Spleen (tissue), 7 donors: Measurements from ENCODE around the gene KMT2D.

Source experiments
- POLR2A ChIP-seq, 3 donors: fragments of 450-650 bp; IDR thresholded peaks; one replicate each; pipeline ENCODE4 v1.5.1; 2017; ENCODE audit warnings: antibody characterized with exemption in 3 of 3, mild to moderate bottlenecking in 1 of 3
- POLR2AphosphoS5 ChIP-seq, 3 donors: sonication (generic); formaldehyde crosslinking; IDR thresholded peaks; one replicate each; pipeline ENCODE4 v1.5.1; 2017; ENCODE audit warnings: antibody characterized with exemption in 3 of 3
- TF ChIP-seq, protein P1 (sequence below), 11 experiments: fragments of 200-600 bp in 7 of 11; fragments of 450-650 bp in 4 of 11; sonication (generic) in 4 of 11; IDR thresholded peaks in 8 of 11; conservative IDR thresholded peaks in 3 of 11; 1 replicate in 7 of 11; 2 replicates in 4 of 11; pipeline versions ENCODE4 v1.4.0 to v1.8.0; 2016 to 2021; ENCODE audit warnings: antibody characterized with exemption in 11 of 11, inconsistent platforms in 4 of 11, mild to moderate bottlenecking in 1 of 11
- donor health status: DM: no; HTN: no; CAD: no; lungs with moderate emphysema.
- donor health status: DM: no; HTN: no; CAD: no.
- donor health status: DM: no; HTN: no; CAD: no.

- TF ChIP-seq, protein P1, sequence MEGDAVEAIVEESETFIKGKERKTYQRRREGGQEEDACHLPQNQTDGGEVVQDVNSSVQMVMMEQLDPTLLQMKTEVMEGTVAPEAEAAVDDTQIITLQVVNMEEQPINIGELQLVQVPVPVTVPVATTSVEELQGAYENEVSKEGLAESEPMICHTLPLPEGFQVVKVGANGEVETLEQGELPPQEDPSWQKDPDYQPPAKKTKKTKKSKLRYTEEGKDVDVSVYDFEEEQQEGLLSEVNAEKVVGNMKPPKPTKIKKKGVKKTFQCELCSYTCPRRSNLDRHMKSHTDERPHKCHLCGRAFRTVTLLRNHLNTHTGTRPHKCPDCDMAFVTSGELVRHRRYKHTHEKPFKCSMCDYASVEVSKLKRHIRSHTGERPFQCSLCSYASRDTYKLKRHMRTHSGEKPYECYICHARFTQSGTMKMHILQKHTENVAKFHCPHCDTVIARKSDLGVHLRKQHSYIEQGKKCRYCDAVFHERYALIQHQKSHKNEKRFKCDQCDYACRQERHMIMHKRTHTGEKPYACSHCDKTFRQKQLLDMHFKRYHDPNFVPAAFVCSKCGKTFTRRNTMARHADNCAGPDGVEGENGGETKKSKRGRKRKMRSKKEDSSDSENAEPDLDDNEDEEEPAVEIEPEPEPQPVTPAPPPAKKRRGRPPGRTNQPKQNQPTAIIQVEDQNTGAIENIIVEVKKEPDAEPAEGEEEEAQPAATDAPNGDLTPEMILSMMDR (IDR thresholded peaks at IDR 0.05 in 8 of 11, conservative IDR thresholded peaks at IDR 0.05 in 3 of 11): no peak
- TF ChIP-seq POLR2A (IDR thresholded peaks at IDR 0.05) (no peak), POLR2AphosphoS5 (IDR thresholded peaks at IDR 0.05) (peak in 1 of 3 donors; percentile 12)
Measured at GRCh38 chr12:49021292-49021915, 39.2 kb downstream of the KMT2D start.
